HG03103 (cell line): Measurements from ENCODE around the gene TRDMT1.
A peak's percentile ranks its signal among the peaks of the same experiment; 100 is the strongest.

ENCODE experiments used
- ATAC-seq: cut with Tn5 transposase; IDR thresholded peaks from one replicate; pipeline ENCODE4 v1.9.1; 2021; ENCODE audit warnings: low read depth; ENCODE audit not compliant: unreplicated experiment

The TRDMT1 gene

GRCh38 chr10:17200912-17201793, at the start of gene TRDMT1:
Gene TRDMT1 (minus strand): TSS chr10:17201672. CDS start chr10:17201634, 38 bp downstream.
- peak; percentile 91 for ATAC-seq

GRCh38 chr10:17250736-17251135, 49.3 kb upstream of the TRDMT1 start:
- no peak for ATAC-seq

GRCh38 chr10:17249820-17250219, 48.3 kb upstream of the TRDMT1 start:
- ATAC-seq, result no peak

- ATAC-seq, result no peak
These were observed 47.5 kb upstream of the TRDMT1 start for GRCh38 chr10:17248964-17249363.

- no peak for ATAC-seq
These were observed 45.7 kb upstream of the TRDMT1 start for GRCh38 chr10:17247210-17247609.

GRCh38 chr10:17244700-17245365, 43.4 kb upstream of the TRDMT1 start:
- no peak for ATAC-seq

GRCh38 chr10:17241611-17242333, 40.3 kb upstream of the TRDMT1 start:
- no peak for ATAC-seq

GRCh38 chr10:17240616-17241015, 39.1 kb upstream of the TRDMT1 start:
- no peak for ATAC-seq

GRCh38 chr10:17240096-17240495, 38.6 kb upstream of the TRDMT1 start:
- ATAC-seq, result no peak

GRCh38 chr10:17239345-17240085, 38.0 kb upstream of the TRDMT1 start:
- no peak for ATAC-seq

GRCh38 chr10:17238445-17239291, 37.2 kb upstream of the TRDMT1 start:
- no peak for ATAC-seq

- no peak for ATAC-seq
These were observed 36.5 kb upstream of the TRDMT1 start for GRCh38 chr10:17237915-17238444.

GRCh38 chr10:17237149-17237527, 35.7 kb upstream of the TRDMT1 start:
- ATAC-seq, result no peak

GRCh38 chr10:17236468-17237148, 35.1 kb upstream of the TRDMT1 start:
- no peak for ATAC-seq

- ATAC-seq, result no peak
These were observed 33.7 kb upstream of the TRDMT1 start for GRCh38 chr10:17235136-17235535.

- no peak for ATAC-seq
These were observed 33.0 kb upstream of the TRDMT1 start for GRCh38 chr10:17234431-17234945.

GRCh38 chr10:17233286-17233991, 32.0 kb upstream of the TRDMT1 start:
- no peak for ATAC-seq
